Motor neuron (in vitro differentiated cells): ENCODE data around the gene FAM219A. TPM values are rescaled to one million over a fixed set of nuclear protein-coding genes. Genes with fewer than 3 reads are reported as not detected.
"Not testable (repeated sequence)": the region's sequence is repeated elsewhere in the genome, so short reads cannot be mapped to it uniquely, and the experiment has no call there.

Experiments
- ATAC-seq, 8 experiments: fragments of 200-7000 bp; cut with Tn5 transposase; replicated peaks in 6 of 8; 2 replicates each; pipeline ENCODE4 v1.8.0; 2021; ENCODE audit warnings: mild to moderate bottlenecking in 8 of 8, moderate library complexity in 8 of 8
- H3K27ac ChIP-seq, 2 donors: fragments of 250-450 bp; sonication (Bioruptor Pico); 2 replicates each; pipeline ENCODE4 v1.9.0; 2021; ENCODE audit warnings: antibody characterized with exemption in 2 of 2, mild to moderate bottlenecking in 2 of 2, moderate library complexity in 1 of 2
- H3K4me1 ChIP-seq, 2 donors: fragments of 250-450 bp; sonication (Bioruptor Pico); replicated peaks in 1 of 2; 2 replicates each; pipeline ENCODE4 v1.6.1; 2021; ENCODE audit warnings: antibody characterized with exemption in 2 of 2, mild to moderate bottlenecking in 2 of 2, moderate library complexity in 1 of 2
- H3K4me3 ChIP-seq, 5 donors: fragments of 250-450 bp; sonication (Bioruptor Pico); 2 replicates each; pipeline ENCODE4 v1.9.0; 2021; ENCODE audit warnings: antibody characterized with exemption in 5 of 5, mild to moderate bottlenecking in 5 of 5, moderate library complexity in 4 of 5
- WGBS, 10 experiments: fragments of 450-650 bp; shearing (Covaris generic); methylation state at CpG; one replicate each; pipeline ENCODE4 v1.0.0; 2022; 5-methylcytosine and 5-hydroxymethylcytosine counted together
- in situ Hi-C, 9 experiments: fragments of 400-800 bp; cut with MboI; loops; one replicate each; pipeline ENCODE4 v1.15.0; 2021; ENCODE audit warnings: low sequenced_read_pairs in 9 of 9, low pct_unique_long_range_greater_than_20kb in 2 of 9; ENCODE audit not compliant: unreplicated experiment in 9 of 9
- total RNA-seq, 8 experiments: library from RNA; unstranded; fragments of 300-600 nt; gene quantifications; 2 replicates each; pipeline versions ENCODE4 v1.2.3 to v1.2.4, GENCODE V29; 2022

FAM219A gene
- total RNA-seq, 8 experiments from 2014 or later: 7.5 to 55.6 (median 41.0) TPM

GRCh38 chr9:34452568-34452967 lies 5.8 kb downstream of the FAM219A start:
- Histone ChIP-seq H3K27ac (no peak overlapping the region), H3K4me1 (peaks cover 20 to 22% of the 10 kb centered on the region in 2 donors), H3K4me3 (no peak overlapping the region)
- WGBS, 10 experiments: 69 to 100% (median 91%) methylated on average over 1 to 2 of the region's 2 CpGs; no CpG with 5 or more reads in 2 of the 10 experiments
- in situ Hi-C loops: no loop called here
- no peak for ATAC-seq

GRCh38 chr9:34451545-34451944 lies 6.8 kb downstream of the FAM219A start:
- H3K4me3 ChIP-seq: no peak overlapping the region
- in situ Hi-C loops: no loop called here
- ATAC-seq: no peak
- WGBS, 10 experiments: 40 to 90% (median 79%) methylated on average over 1 to 3 of the region's 3 CpGs; no CpG with 5 or more reads in 2 of the 10 experiments
- peaks cover 16 to 21% of the 10 kb centered on the region in 2 donors for H3K4me1 ChIP-seq
- H3K27ac ChIP-seq: no peak overlapping the region

GRCh38 chr9:34451135-34451534 lies 7.2 kb downstream of the FAM219A start:
- ATAC-seq: peak in 1 of 8 experiments; percentile 4
- H3K4me1 ChIP-seq: peaks cover 12 to 17% of the 10 kb centered on the region in 2 donors
- 58 to 100% (median 100%) methylated on average over 1 to 2 of the region's 2 CpGs; no CpG with 5 or more reads in 7 of the 10 experiments for WGBS, 10 experiments
- in situ Hi-C loops: no loop called here
- H3K27ac ChIP-seq: no peak overlapping the region
- H3K4me3 ChIP-seq: no peak overlapping the region

GRCh38 chr9:34450644-34451043 lies 7.7 kb downstream of the FAM219A start:
- in situ Hi-C loops: no loop called here
- peak in 1 of 8 experiments; percentile 6 for ATAC-seq
- H3K27ac ChIP-seq: no peak overlapping the region
- WGBS, 10 experiments: 29 to 100% (median 94%) methylated on average over 1 to 9 of the region's 10 CpGs; no CpG with 5 or more reads in 1 of the 10 experiments
- no peak overlapping the region for H3K4me3 ChIP-seq
- H3K4me1 ChIP-seq: peaks cover 8 to 12% of the 10 kb centered on the region in 2 donors

- WGBS, 10 experiments: 86 to 100% (median 100%) methylated on average over 1 of the region's 1 CpG; no CpG with 5 or more reads in 5 of the 10 experiments
- in situ Hi-C loops: no loop called here
- Histone ChIP-seq H3K4me3 (no peak overlapping the region), H3K4me1 (no peaks in the 10 kb centered on the region), H3K27ac (no peak overlapping the region)
- no peak for ATAC-seq
Measured at GRCh38 chr9:34446951-34447350, 11.4 kb downstream of the FAM219A start.

- in situ Hi-C loops: no loop called here
- Histone ChIP-seq H3K27ac (no peak overlapping the region), H3K4me1 (no peaks in the 10 kb centered on the region), H3K4me3 (no peak overlapping the region)
- peak in 3 of 8 experiments; percentile 19 to 34 (median 26) for ATAC-seq
Measured at GRCh38 chr9:34446468-34446891, 11.9 kb downstream of the FAM219A start.

GRCh38 chr9:34443976-34444375 lies 14.4 kb downstream of the FAM219A start:
- ATAC-seq: no peak
- in situ Hi-C loops: no loop called here

GRCh38 chr9:34443533-34443932 lies 14.8 kb downstream of the FAM219A start:
- Histone ChIP-seq H3K27ac (no peak overlapping the region), H3K4me1 (no peaks in the 10 kb centered on the region), H3K4me3 (no peak overlapping the region)
- in situ Hi-C loops: no loop called here
- 20 to 100% (median 86%) methylated on average over 1 to 2 of the region's 2 CpGs; no CpG with 5 or more reads in 5 of the 10 experiments for WGBS, 10 experiments
- ATAC-seq: no peak

More at GRCh38 chr9:34443976-34444375, 14.4 kb downstream of the FAM219A start:
- Histone ChIP-seq H3K4me1 (no peaks in the 10 kb centered on the region), H3K27ac (no peak overlapping the region), H3K4me3 (no peak overlapping the region)

- no peak for ATAC-seq
- 82 to 100% (median 100%) methylated on average over 1 of the region's 1 CpG; no CpG with 5 or more reads in 5 of the 10 experiments for WGBS, 10 experiments
Measured at GRCh38 chr9:34442770-34443169, 15.6 kb downstream of the FAM219A start.

GRCh38 chr9:34440017-34440416 lies 18.4 kb downstream of the FAM219A start:
- no peaks in the 10 kb centered on the region for H3K4me1 ChIP-seq
- in situ Hi-C loops: no loop called here
- no peak overlapping the region for H3K27ac ChIP-seq
- no peak overlapping the region for H3K4me3 ChIP-seq
- ATAC-seq: no peak

More at GRCh38 chr9:34442770-34443169, 15.6 kb downstream of the FAM219A start:
- H3K27ac ChIP-seq: no peak overlapping the region
- no peak overlapping the region for H3K4me3 ChIP-seq
- no peaks in the 10 kb centered on the region for H3K4me1 ChIP-seq
- in situ Hi-C loops: no loop called here

GRCh38 chr9:34438465-34438864 lies 19.9 kb downstream of the FAM219A start:
- not testable (repeated sequence) for H3K4me1 ChIP-seq, H3K27ac ChIP-seq, H3K4me3 ChIP-seq, ATAC-seq
- in situ Hi-C loops: loop anchor here in 1 of 9 experiments (10.0 kb wide), 2 partner anchors 56 to 166 kb away; no protein-coding TSS in a partner anchor
- WGBS, 10 experiments: 92 to 100% (median 100%) methylated on average over 1 to 2 of the region's 4 CpGs; no CpG with 5 or more reads in 5 of the 10 experiments

- 94 to 100% methylated on average over 3 to 7 of the region's 28 CpGs; no CpG with 5 or more reads in 8 of the 10 experiments for WGBS, 10 experiments
- in situ Hi-C loops: loop anchor here in 1 of 9 experiments (10.0 kb wide), 2 partner anchors 57 to 167 kb away; no protein-coding TSS in a partner anchor
- H3K4me3 ChIP-seq, ATAC-seq, H3K4me1 ChIP-seq, H3K27ac ChIP-seq: not testable (repeated sequence)
Measured at GRCh38 chr9:34437926-34438307, 20.5 kb downstream of the FAM219A start.

- WGBS, 10 experiments: 65 to 100% (median 80%) methylated on average over 1 to 7 of the region's 14 CpGs
- Histone ChIP-seq H3K4me1 (peaks cover 1 to 3% of the 10 kb centered on the region in 2 donors), H3K4me3 (no peak overlapping the region), H3K27ac (no peak overlapping the region)
- in situ Hi-C loops: loop anchor here in 1 of 9 experiments (10.0 kb wide), 2 partner anchors 58 to 168 kb away; no protein-coding TSS in a partner anchor
- ATAC-seq: peak in 7 of 8 experiments; percentile 38 to 83 (median 67)
Measured at GRCh38 chr9:34437006-34437925, 21.1 kb downstream of the FAM219A start.
